Peyer's patch (tissue), 4 donors: Measurements from ENCODE around the gene PTPRK.

Experiments used
- POLR2A ChIP-seq, 2 donors: fragments of 450-650 bp; IDR thresholded peaks; one replicate each; pipeline ENCODE4 v1.5.1; 2017; ENCODE audit warnings: antibody characterized with exemption in 2 of 2, mild to moderate bottlenecking in 2 of 2, moderate library complexity in 2 of 2
- TF ChIP-seq, protein P1 (sequence below), 6 experiments: fragments of 450-650 bp in 4 of 6; fragments of 200-600 bp in 2 of 6; sonication (generic) in 1 of 6; IDR thresholded peaks; one replicate each; pipeline ENCODE4 v1.5.1; 2017 to 2019; ENCODE audit warnings: antibody characterized with exemption in 6 of 6, mild to moderate bottlenecking in 3 of 6, moderate library complexity in 1 of 6

DNA sequence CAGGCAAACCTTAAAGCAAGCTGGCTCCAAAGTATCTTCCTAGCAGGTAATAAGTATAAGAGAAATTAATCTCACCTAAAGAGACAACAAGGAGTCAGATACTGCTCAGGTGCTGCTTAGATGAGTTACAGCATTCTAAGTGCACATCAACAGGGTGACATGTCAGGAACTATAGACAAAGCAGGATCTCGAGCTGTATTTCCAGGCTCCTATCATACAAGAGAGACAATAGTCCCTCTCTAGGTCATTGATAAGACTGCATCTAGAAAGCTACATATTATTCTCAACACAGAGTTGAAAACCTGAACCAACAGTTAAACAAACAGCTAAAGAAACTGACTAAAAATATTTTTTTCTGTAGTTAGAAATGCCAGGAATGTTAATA, 3.9 kb downstream of the PTPRK start:
- TF ChIP-seq, protein P1, sequence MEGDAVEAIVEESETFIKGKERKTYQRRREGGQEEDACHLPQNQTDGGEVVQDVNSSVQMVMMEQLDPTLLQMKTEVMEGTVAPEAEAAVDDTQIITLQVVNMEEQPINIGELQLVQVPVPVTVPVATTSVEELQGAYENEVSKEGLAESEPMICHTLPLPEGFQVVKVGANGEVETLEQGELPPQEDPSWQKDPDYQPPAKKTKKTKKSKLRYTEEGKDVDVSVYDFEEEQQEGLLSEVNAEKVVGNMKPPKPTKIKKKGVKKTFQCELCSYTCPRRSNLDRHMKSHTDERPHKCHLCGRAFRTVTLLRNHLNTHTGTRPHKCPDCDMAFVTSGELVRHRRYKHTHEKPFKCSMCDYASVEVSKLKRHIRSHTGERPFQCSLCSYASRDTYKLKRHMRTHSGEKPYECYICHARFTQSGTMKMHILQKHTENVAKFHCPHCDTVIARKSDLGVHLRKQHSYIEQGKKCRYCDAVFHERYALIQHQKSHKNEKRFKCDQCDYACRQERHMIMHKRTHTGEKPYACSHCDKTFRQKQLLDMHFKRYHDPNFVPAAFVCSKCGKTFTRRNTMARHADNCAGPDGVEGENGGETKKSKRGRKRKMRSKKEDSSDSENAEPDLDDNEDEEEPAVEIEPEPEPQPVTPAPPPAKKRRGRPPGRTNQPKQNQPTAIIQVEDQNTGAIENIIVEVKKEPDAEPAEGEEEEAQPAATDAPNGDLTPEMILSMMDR (IDR thresholded peaks at IDR 0.05), result peak in 4 of 6 experiments; percentile 11 to 66 (median 60)
- TF ChIP-seq POLR2A (IDR thresholded peaks at IDR 0.05), result no peak
